GM21423 (cell line): ENCODE results near the gene NTRK2.
"Not testable (repeated sequence)": the region's sequence is repeated elsewhere in the genome, so short reads cannot be mapped to it uniquely, and the experiment has no call there.

ENCODE experiments used
- ATAC-seq: cut with Tn5 transposase; IDR thresholded peaks from one replicate; pipeline ENCODE4 v1.9.1; 2021; ENCODE audit warnings: mild to moderate bottlenecking, moderate library complexity; ENCODE audit not compliant: unreplicated experiment

The NTRK2 gene

GRCh38 chr9:84875193-84875592, 205.7 kb downstream of the NTRK2 start:
- no peak for ATAC-seq

DNA sequence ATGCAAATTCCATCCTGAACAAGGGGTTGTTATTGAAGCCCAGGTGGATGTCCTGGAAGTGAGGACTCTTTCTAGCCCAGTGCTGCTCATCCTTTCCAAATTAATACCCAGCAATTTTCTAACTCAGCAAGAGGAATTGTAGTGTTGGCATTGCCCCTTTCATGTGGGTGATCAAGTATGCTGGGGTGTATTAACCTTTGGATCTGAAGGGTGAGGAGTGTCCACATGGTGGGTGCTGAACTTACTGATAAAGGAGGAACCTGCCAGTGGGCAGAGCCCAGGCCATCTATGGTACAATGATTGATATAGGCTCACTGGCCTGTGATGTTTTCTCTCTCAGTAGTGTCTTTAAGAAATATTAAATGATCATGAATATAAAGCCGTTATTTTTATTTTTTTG, 210.1 kb downstream of the NTRK2 start:
- no peak for ATAC-seq

DNA sequence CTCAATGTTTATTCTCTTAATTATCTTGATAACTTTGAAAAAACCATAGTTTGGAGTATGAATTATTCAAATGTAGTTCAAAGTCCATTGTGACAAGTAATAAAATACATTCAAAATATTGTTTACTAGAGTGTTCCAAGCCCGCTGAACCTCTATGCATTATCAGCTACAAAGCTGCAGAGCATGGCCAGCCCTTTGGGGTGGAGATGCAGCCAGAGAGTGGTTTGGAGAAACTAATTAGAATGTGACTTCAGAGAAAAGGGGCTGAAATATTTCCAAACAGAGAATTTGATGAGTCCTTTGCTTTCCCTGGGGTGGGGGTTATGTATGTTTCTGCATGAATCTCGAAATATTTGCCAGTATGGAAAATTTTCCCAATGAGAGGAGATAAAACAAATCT, 211.3 kb downstream of the NTRK2 start:
- ATAC-seq = no peak

DNA sequence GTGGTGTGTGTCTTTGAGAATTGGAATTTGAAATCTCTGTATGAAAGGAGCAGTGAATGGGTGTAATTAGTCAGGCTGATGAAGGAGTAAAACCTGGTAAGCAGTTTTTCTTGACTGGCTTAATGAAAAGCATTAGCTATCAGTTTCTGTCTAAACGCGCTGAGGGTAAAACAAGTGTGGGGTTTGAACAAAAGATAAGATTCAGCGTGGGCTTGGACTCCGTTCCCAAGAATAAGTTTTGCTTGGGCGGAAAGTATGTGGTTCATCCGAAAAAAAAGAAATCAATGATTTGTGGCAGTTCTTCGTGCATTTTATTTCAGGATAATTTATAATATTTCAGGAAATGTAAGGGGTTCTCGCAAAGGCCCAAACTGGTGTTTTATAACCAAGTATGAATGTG, 217.3 kb downstream of the NTRK2 start:
- ATAC-seq = no peak

DNA sequence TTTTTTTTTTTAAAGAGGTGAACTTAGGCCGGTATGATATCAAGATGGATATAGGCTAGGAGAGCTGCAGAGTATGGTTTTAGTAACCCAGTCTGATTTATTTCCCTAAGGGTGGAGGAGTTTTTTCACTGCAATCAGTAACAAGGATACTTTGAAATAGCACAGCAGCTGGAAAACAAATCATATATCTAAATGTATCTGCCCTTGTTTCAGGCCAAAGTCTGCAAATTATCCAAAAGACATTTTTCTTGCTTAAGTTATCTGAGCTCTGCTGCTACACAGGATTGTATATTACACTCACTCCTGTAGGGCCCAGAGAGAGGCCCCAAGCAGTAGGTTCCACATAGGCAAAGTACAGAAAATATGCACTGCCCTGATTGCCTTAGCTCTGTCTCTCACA, 222.4 kb downstream of the NTRK2 start:
- no peak for ATAC-seq

GRCh38 chr9:84893419-84894128, 224.0 kb downstream of the NTRK2 start:
- no peak for ATAC-seq

DNA sequence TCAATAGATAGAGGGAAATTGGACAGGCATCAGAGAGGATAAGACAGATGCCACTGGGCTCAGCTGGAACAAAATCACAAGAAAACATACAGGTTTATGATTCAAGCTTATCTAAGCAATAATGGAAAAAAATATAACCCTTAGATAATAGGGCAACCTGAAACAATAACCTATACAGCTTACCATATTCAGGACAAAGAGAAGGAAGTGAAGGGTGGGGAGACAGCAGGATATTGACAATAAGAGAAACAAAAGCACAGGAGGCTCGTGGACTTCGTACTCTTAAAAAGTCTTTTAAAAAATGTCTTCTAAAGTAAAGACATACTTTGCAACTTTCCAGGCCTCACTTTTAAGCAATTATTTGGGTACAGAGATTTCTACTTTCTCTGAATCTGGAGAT, 225.3 kb downstream of the NTRK2 start:
- no peak for ATAC-seq

- no peak for ATAC-seq
These were observed 228.0 kb downstream of the NTRK2 start for GRCh38 chr9:84897362-84898094.

DNA sequence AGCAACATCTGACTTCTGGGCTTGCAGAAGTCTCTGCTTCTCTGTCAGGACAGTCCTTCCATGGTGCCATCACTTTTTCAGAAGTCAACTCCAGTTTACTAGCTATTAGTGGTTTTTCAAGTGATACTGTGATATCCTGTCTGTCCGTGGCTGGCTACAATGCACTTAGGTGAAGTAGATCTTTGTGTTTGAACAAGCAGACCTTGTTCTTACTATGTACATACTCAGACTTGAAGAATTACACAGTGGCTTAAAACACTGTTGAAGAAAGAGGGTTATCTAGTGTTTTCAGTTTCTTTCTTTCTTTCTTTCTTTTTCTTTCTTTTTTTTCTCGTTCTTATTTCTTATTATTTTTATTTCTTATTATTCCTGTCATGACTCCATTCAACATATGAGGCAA, 228.7 kb downstream of the NTRK2 start:
- no peak for ATAC-seq

- ATAC-seq = not testable (repeated sequence)
These were observed 229.1 kb downstream of the NTRK2 start for GRCh38 chr9:84898618-84899017.

DNA sequence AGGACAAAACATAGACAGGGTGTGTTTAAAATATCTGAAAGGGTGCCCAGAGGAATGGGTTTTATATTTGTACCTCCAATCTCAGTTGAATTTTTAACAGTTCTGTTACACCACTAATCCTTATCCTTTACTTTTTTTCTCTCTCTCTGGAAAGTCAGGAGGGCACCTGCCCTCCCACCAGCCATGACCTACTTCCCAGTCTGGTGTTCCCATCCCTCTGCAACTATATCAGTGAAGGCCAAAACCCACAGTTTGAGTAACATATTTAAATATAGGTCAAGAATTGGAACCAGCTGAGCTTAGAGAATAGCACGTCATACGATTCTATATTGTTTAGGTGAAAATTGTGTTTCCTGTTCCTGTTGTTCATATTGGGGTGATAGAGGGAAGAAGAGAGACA, 229.8 kb downstream of the NTRK2 start:
- ATAC-seq = no peak

DNA sequence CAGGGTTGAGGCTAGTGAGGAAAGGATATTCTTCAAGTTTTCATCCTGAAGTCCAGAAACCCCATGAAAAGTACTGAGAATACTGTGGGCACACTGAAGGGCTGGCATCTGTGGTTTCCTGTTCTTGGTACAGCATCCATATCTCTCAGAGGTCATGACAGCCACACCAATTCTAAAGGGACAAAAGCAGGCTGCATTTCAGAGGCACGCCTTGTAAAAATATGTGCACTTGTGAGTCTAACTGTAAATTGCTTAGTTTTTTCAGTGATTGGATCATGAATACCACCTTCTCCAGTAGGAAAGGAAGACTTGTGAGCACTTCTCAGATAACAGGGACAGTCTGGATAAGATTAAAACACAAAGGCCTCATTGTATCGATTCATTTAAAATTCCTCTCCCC, 230.9 kb downstream of the NTRK2 start:
- ATAC-seq = no peak

DNA sequence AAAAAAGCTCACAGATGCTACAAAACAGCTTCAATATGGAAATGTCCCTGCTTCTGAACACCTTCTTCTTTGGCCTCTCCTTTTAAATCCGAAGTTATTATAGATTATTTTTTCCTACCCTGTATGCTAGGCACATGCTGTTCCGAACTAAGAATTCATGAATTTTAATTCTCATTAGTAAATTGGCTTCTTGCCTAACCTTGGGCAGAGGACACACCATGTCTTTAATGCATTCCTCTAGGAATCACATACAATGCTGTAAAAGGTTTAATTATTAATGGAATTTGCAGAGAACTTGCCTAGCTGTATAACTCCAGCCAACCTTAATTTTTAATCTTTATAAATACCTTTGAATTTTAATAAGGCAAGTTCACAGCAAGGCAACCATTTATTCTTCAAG, 234.4 kb downstream of the NTRK2 start:
- ATAC-seq = no peak

DNA sequence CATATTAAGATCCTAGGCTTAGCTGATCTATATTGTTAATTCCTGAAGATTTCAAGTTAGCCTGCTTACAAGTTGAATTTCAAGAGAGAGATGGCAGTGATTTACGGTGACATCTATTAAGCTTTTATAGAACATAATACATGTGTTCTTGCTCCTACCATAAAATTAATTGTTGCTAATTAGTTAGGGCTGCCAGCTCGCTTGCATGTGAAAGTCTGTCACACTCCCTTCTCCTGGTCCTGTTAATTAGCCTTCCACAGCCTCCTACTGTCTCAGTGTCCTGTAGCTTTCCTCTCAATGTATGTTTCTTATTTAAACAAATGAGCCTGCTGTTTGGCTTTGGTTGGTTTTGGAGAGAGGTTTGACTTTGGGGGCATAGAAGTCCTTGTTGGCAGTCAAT, 247.2 kb downstream of the NTRK2 start:
- ATAC-seq = no peak

- no peak for ATAC-seq
These were observed 248.0 kb downstream of the NTRK2 start for GRCh38 chr9:84917366-84918070.

GRCh38 chr9:84919440-84919839, 249.9 kb downstream of the NTRK2 start:
- no peak for ATAC-seq

- ATAC-seq = no peak
These were observed 251.6 kb downstream of the NTRK2 start for GRCh38 chr9:84921175-84921574.

DNA sequence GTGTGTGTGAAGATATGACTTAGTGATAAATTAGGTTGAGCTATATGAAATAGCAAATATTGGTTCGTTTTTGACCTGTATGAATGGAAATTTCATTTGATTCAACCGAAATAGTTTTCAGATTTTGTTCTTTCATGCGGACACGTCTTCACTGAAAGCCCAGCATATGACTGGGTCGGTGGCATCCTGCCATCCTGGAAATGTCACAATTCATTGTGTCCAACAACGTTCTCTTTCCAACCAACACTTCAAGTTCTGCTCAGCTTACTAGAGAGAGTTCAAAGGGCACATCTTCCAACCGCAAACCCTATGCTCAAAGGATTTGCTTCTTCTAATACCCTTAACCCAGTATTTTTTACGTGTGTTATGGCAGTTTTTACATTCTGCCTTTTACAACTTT, 252.5 kb downstream of the NTRK2 start:
- no peak for ATAC-seq

- ATAC-seq = no peak
These were observed 254.7 kb downstream of the NTRK2 start for GRCh38 chr9:84924266-84924665.

GRCh38 chr9:84925225-84925872, 255.8 kb downstream of the NTRK2 start:
- no peak for ATAC-seq

DNA sequence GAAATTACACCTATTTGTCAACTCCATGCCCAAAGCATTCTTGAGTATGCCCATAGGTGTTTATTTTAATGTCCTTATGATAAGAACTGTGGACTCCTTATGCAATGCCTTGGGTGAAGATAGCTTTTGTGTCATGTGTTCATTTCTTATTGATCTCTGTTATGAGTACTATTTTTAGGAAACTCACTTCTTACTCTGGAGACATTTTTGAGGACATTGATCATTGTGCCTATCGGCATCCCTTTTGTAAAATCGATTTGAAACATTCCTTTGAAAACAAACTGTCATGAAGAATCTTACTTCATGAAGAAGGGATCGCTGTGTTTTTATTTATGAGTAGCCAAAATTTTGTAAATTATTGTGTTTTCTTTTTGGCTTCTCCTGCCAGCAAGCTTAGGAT, 257.3 kb downstream of the NTRK2 start:
- ATAC-seq = no peak

DNA sequence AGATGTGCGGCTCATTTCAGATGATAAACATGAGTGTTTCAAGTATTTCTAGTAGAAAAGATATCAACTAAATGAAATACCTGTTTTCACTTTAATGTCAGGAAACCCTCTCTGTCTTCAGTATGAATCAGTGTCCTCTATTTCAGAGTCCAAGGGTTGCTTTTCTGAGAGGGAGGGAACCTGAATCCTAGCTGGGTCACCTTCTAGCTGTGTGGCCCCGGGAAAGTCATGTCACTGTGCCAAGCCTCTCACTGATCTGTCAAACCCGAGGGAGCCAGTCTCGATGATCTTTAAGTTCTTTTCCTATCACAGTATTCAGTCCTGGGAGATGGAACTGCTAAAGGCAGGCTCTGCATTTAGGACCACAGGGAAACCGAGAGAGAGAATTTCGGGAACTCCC, 258.9 kb downstream of the NTRK2 start:
- no peak for ATAC-seq
